ENCODE results near the gene ABCG2. TPM values are rescaled to one million over a fixed set of nuclear protein-coding genes. Genes with fewer than 3 reads are reported as not detected.

The ABCG2 gene
- polyA plus RNA-seq, 2 donors, result 0.39 to 0.81 TPM

DNA sequence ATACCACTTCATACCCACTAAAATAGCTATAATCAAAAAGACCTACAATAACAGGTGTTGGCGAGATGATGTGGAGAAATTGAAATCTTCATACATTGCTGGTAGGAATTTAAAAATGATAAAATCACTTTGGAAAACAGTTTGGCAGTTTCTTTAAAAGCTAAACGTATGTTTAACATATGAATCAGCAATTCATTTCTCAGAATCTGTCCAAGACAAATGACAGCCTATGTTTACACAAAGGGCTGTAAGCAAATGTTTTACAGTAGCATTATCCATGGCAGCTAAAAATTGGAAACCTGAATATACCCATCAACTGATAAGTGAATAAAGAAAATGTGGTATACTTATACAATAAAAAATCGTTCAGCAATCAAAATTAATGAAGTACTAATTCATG is 33.0 kb upstream of the ABCG2 start:
- no peaks in the 10 kb centered on the region for H3K27me3 ChIP-seq (ENCODE audit: control insufficient read depth in 1 of 2, insufficient read depth in 2 of 2, low read length in 2 of 2)
- no peaks in the 10 kb centered on the region for H3K9me3 ChIP-seq (ENCODE audit: control insufficient read depth in 2 of 2, insufficient read depth in 1 of 2, low read depth in 1 of 2, low read length in 1 of 2)
- no peaks in the 10 kb centered on the region for H3K36me3 ChIP-seq (ENCODE audit: control insufficient read depth in 2 of 2, insufficient read depth in 2 of 2, low read length in 1 of 2)
- no peaks in the 10 kb centered on the region for H3K4me1 ChIP-seq (ENCODE audit: control insufficient read depth in 2 of 2, insufficient read depth in 2 of 2, low read length in 1 of 2)
- no peak overlapping the region for H3K27ac ChIP-seq (ENCODE audit: low read depth in 2 of 2, low read length in 1 of 2)
- 61 to 62% methylated on average over 3 of the region's 3 CpGs for WGBS, 2 donors
- H3K4me3 ChIP-seq (ENCODE audit: low read depth in 1 of 2, low read length in 2 of 2), result no peak overlapping the region

DNA sequence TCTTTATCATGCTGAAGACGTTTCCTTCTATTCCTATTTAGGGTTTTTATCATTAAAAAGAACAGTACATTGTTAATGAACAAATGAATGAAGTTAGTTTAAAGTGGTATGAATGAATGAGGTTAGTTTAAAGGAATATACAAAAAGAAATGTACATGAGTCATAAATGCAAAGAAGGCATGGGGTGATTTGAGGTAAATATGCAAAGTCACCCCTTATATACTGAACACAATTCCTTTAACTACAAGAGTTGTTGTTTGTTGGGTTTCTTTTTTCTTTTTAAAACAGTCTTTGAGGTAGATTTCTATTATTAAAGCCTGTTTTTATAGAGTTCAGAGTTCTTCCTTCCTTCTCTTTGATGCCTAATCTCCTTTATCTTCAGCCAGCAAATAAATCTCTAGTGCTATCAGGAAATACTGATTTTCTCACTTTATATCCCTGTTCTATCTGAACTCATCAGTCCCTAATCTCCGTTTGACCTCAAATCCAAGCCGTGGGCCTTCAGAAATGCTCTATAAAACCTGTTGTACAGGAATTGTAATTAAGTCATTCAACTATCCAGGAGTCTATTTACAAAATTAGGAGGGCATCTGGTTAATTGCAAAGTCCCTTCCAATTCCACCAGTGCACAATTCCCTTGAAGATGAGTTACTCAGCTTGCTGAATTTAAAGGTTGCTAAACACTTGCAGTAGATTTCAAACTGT is 31.6 kb upstream of the ABCG2 start:
- Histone ChIP-seq H3K4me3 (ENCODE audit: low read depth in 1 of 2, low read length in 2 of 2) (no peak overlapping the region), H3K27ac (ENCODE audit: low read depth in 2 of 2, low read length in 1 of 2) (no peak overlapping the region), H3K4me1 (ENCODE audit: control insufficient read depth in 2 of 2, insufficient read depth in 2 of 2, low read length in 1 of 2) (no peaks in the 10 kb centered on the region), H3K27me3 (ENCODE audit: control insufficient read depth in 1 of 2, insufficient read depth in 2 of 2, low read length in 2 of 2) (no peaks in the 10 kb centered on the region), H3K36me3 (ENCODE audit: control insufficient read depth in 2 of 2, insufficient read depth in 2 of 2, low read length in 1 of 2) (no peaks in the 10 kb centered on the region), H3K9me3 (ENCODE audit: control insufficient read depth in 2 of 2, insufficient read depth in 1 of 2, low read depth in 1 of 2, low read length in 1 of 2) (no peaks in the 10 kb centered on the region)
- WGBS, 2 donors, result 49 to 51% methylated on average over 3 of the region's 3 CpGs

DNA sequence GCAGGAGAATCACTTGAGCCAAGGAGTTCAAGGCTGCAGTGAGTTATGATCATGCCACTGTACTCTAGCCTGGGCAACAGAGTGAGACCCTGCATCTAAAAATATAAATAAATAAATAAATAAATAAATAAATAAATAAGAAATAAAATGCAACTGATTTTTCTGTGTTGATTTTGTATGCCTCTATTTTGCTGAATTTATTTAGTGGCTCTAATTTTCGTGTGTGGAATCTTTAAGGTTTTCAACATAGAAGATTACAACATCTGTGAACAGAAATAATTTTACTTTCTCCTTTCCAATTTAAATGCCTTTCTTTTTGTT is 30.9 kb upstream of the ABCG2 start:
- Histone ChIP-seq H3K27me3 (ENCODE audit: control insufficient read depth in 1 of 2, insufficient read depth in 2 of 2, low read length in 2 of 2) (no peaks in the 10 kb centered on the region), H3K4me3 (ENCODE audit: low read depth in 1 of 2, low read length in 2 of 2) (no peak overlapping the region), H3K4me1 (ENCODE audit: control insufficient read depth in 2 of 2, insufficient read depth in 2 of 2, low read length in 1 of 2) (no peaks in the 10 kb centered on the region), H3K27ac (ENCODE audit: low read depth in 2 of 2, low read length in 1 of 2) (no peak overlapping the region), H3K9me3 (ENCODE audit: control insufficient read depth in 2 of 2, insufficient read depth in 1 of 2, low read depth in 1 of 2, low read length in 1 of 2) (no peaks in the 10 kb centered on the region), H3K36me3 (ENCODE audit: control insufficient read depth in 2 of 2, insufficient read depth in 2 of 2, low read length in 1 of 2) (no peaks in the 10 kb centered on the region)
- 83 to 89% methylated on average over 1 of the region's 1 CpG for WGBS, 2 donors

DNA sequence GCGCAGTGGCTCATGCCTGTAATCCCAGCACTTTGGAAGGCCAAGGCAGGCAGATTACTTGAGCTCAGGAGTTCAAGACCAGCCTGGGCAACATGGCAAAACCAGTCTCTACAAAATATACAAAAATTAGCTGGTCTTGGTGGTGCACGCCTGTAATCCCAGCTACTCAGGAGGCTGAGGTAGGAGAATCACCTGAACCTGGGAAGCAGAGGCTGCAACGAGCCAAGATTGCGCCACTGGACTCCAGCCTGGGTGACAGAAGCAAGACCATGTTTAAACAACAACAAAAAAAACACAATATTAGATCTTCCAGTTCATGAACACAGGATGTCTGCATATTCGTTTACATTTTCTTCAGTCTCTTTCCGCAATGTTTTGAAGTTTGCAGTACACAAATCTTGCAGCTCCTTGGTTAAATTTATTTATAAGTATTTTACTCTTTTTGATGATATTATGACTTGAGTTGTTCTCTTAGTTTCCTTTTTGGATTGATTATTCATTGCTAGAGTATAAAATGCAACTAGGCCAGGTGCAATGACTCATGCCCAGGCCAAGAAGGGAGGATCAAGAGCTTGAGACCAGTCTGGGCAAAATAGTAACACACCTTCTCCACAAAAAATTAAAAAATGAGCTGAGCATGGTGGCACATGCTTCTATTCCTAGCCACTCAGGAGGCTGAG is 30.4 kb upstream of the ABCG2 start:
- no peaks in the 10 kb centered on the region for H3K36me3 ChIP-seq (ENCODE audit: control insufficient read depth in 2 of 2, insufficient read depth in 2 of 2, low read length in 1 of 2)
- H3K4me3 ChIP-seq (ENCODE audit: low read depth in 1 of 2, low read length in 2 of 2), result no peak overlapping the region
- H3K27me3 ChIP-seq (ENCODE audit: control insufficient read depth in 1 of 2, insufficient read depth in 2 of 2, low read length in 2 of 2), result no peaks in the 10 kb centered on the region
- no peaks in the 10 kb centered on the region for H3K4me1 ChIP-seq (ENCODE audit: control insufficient read depth in 2 of 2, insufficient read depth in 2 of 2, low read length in 1 of 2)
- peak overlapping the region; percentile 2 to 44 for H3K27ac ChIP-seq (ENCODE audit: low read depth in 2 of 2, low read length in 1 of 2)
- WGBS, 2 donors, result 88 to 90% methylated on average over 6 of the region's 6 CpGs
- no peaks in the 10 kb centered on the region for H3K9me3 ChIP-seq (ENCODE audit: control insufficient read depth in 2 of 2, insufficient read depth in 1 of 2, low read depth in 1 of 2, low read length in 1 of 2)

DNA sequence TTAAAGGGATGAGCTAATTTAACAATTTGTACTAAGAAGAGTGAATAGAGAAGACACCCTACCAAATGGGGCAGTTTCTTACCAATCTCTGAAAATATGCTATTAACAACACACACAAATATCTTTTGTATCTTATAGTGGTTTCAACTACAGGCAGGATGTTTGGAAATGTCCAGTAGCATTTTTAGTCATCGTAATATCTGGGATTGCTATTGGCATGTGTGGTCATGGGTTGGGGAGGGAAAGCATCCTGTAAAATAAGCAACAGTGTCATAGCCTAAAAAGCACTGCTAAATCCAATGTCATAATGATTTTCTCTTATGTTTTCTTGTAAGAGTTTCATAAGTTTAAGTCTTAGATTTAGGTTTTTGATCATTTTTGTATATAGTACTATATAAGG is 29.3 kb upstream of the ABCG2 start:
- WGBS, 2 donors, result 84 to 97% methylated on average over 1 of the region's 1 CpG
- H3K27me3 ChIP-seq (ENCODE audit: control insufficient read depth in 1 of 2, insufficient read depth in 2 of 2, low read length in 2 of 2), result no peaks in the 10 kb centered on the region

GRCh38 chr4:88185906-88186305 is 27.5 kb upstream of the ABCG2 start:
- H3K36me3 ChIP-seq (ENCODE audit: control insufficient read depth in 2 of 2, insufficient read depth in 2 of 2, low read length in 1 of 2), result no peaks in the 10 kb centered on the region
- H3K27ac ChIP-seq (ENCODE audit: low read depth in 2 of 2, low read length in 1 of 2), result no peak overlapping the region
- no peaks in the 10 kb centered on the region for H3K27me3 ChIP-seq (ENCODE audit: control insufficient read depth in 1 of 2, insufficient read depth in 2 of 2, low read length in 2 of 2)
- no peaks in the 10 kb centered on the region for H3K4me1 ChIP-seq (ENCODE audit: control insufficient read depth in 2 of 2, insufficient read depth in 2 of 2, low read length in 1 of 2)
- H3K4me3 ChIP-seq (ENCODE audit: low read depth in 1 of 2, low read length in 2 of 2), result no peak overlapping the region
- no peaks in the 10 kb centered on the region for H3K9me3 ChIP-seq (ENCODE audit: control insufficient read depth in 2 of 2, insufficient read depth in 1 of 2, low read depth in 1 of 2, low read length in 1 of 2)

More for the DNA sequence above, 29.3 kb upstream of the ABCG2 start:
- Histone ChIP-seq H3K27ac (ENCODE audit: low read depth in 2 of 2, low read length in 1 of 2) (no peak overlapping the region), H3K4me1 (ENCODE audit: control insufficient read depth in 2 of 2, insufficient read depth in 2 of 2, low read length in 1 of 2) (no peaks in the 10 kb centered on the region), H3K4me3 (ENCODE audit: low read depth in 1 of 2, low read length in 2 of 2) (no peak overlapping the region), H3K36me3 (ENCODE audit: control insufficient read depth in 2 of 2, insufficient read depth in 2 of 2, low read length in 1 of 2) (no peaks in the 10 kb centered on the region), H3K9me3 (ENCODE audit: control insufficient read depth in 2 of 2, insufficient read depth in 1 of 2, low read depth in 1 of 2, low read length in 1 of 2) (no peaks in the 10 kb centered on the region)

DNA sequence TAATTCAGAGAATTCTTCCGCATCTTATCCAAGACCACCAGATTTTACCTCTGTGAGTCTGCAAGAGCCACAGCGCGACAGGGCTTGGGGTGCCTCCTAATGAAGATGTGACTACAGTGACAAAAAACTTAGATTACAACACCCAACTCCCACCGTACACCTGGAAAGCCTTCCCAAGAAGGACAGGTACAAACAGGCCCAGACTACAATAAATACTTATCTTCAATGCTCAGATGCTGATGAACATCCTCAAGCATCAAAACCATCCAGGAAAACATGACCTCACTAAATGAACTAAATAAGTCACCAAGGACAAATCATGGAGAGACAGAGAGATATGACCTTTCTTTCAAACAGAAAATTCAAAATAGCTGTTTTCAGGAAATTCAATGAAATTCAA is 20.8 kb upstream of the ABCG2 start:
- H3K27me3 ChIP-seq (ENCODE audit: control insufficient read depth in 1 of 2, insufficient read depth in 2 of 2, low read length in 2 of 2), result no peaks in the 10 kb centered on the region
- no peak overlapping the region for H3K27ac ChIP-seq (ENCODE audit: low read depth in 2 of 2, low read length in 1 of 2)
- H3K36me3 ChIP-seq (ENCODE audit: control insufficient read depth in 2 of 2, insufficient read depth in 2 of 2, low read length in 1 of 2), result no peaks in the 10 kb centered on the region
- no peaks in the 10 kb centered on the region for H3K9me3 ChIP-seq (ENCODE audit: control insufficient read depth in 2 of 2, insufficient read depth in 1 of 2, low read depth in 1 of 2, low read length in 1 of 2)
- H3K4me3 ChIP-seq (ENCODE audit: low read depth in 1 of 2, low read length in 2 of 2), result no peak overlapping the region
- H3K4me1 ChIP-seq (ENCODE audit: control insufficient read depth in 2 of 2, insufficient read depth in 2 of 2, low read length in 1 of 2), result peaks cover 2 to 11% of the 10 kb centered on the region in 2 donors
- 87 to 91% methylated on average over 4 of the region's 4 CpGs for WGBS, 2 donors

- H3K36me3 ChIP-seq (ENCODE audit: control insufficient read depth in 2 of 2, insufficient read depth in 2 of 2, low read length in 1 of 2), result no peaks in the 10 kb centered on the region
- no peak overlapping the region for H3K27ac ChIP-seq (ENCODE audit: low read depth in 2 of 2, low read length in 1 of 2)
- H3K4me3 ChIP-seq (ENCODE audit: low read depth in 1 of 2, low read length in 2 of 2), result no peak overlapping the region
- no peaks in the 10 kb centered on the region for H3K27me3 ChIP-seq (ENCODE audit: control insufficient read depth in 1 of 2, insufficient read depth in 2 of 2, low read length in 2 of 2)
- WGBS, 2 donors, result 65 to 69% methylated on average over 2 of the region's 2 CpGs
- H3K4me1 ChIP-seq (ENCODE audit: control insufficient read depth in 2 of 2, insufficient read depth in 2 of 2, low read length in 1 of 2), result peaks cover 2 to 11% of the 10 kb centered on the region in 2 donors
- H3K9me3 ChIP-seq (ENCODE audit: control insufficient read depth in 2 of 2, insufficient read depth in 1 of 2, low read depth in 1 of 2, low read length in 1 of 2), result no peaks in the 10 kb centered on the region
Measured at GRCh38 chr4:88178626-88179231, 20.3 kb upstream of the ABCG2 start.

DNA sequence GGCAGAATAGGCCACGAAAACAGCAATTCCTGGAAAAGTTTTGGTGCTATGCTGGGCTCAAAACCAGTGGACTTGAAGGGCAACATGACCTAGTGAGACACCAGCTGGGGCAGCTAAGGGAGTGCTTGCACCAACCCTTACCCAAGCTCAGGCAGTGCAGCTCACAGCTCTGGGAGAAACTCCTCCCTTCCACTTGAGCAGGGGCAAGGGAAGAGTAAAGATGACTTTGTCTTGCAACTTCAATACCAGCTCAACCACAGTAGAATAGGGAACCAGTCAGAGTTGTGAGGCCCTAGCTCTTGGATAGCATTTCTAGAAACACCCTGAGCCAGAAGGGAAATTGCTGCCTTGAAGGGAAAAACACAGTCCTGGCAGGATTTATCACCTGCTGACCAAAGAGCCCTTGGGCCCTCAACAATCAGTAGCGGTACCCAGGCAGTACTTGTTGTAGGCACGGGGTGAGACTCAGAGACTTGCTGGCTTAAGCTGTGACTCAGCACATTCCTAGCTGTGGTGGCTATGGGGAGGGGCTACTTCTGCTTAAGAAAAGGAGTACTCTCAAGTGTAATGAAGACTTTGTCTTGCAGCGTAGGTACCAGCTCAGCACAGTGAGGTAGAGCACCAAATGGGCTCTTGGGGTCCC is 19.7 kb upstream of the ABCG2 start:
- no peaks in the 10 kb centered on the region for H3K36me3 ChIP-seq (ENCODE audit: control insufficient read depth in 2 of 2, insufficient read depth in 2 of 2, low read length in 1 of 2)
- peaks cover 2 to 11% of the 10 kb centered on the region in 2 donors for H3K4me1 ChIP-seq (ENCODE audit: control insufficient read depth in 2 of 2, insufficient read depth in 2 of 2, low read length in 1 of 2)
- no peaks in the 10 kb centered on the region for H3K9me3 ChIP-seq (ENCODE audit: control insufficient read depth in 2 of 2, insufficient read depth in 1 of 2, low read depth in 1 of 2, low read length in 1 of 2)
- WGBS, 2 donors, result 46 to 56% methylated on average over 4 of the region's 4 CpGs
- no peak overlapping the region for H3K4me3 ChIP-seq (ENCODE audit: low read depth in 1 of 2, low read length in 2 of 2)
- H3K27ac ChIP-seq (ENCODE audit: low read depth in 2 of 2, low read length in 1 of 2), result no peak overlapping the region
- H3K27me3 ChIP-seq (ENCODE audit: control insufficient read depth in 1 of 2, insufficient read depth in 2 of 2, low read length in 2 of 2), result no peaks in the 10 kb centered on the region
